Esophagus muscularis mucosa (tissue), 3 donors: ENCODE results near the gene ABCA2.

Experiments
- POLR2A ChIP-seq: fragments of 450-650 bp; IDR thresholded peaks from one replicate; pipeline ENCODE4 v1.6.1; 2017; ENCODE audit warnings: antibody characterized with exemption, moderate library complexity, mild to moderate bottlenecking, low read depth
- TF ChIP-seq, protein P1 (sequence below), 3 experiments: fragments of 200-600 bp in 2 of 3; fragments of 450-650 bp in 1 of 3; sonication (generic) in 2 of 3; IDR thresholded peaks; one replicate each; pipeline ENCODE4 v1.5.1; 2017 to 2019; ENCODE audit warnings: antibody characterized with exemption in 3 of 3, mild to moderate bottlenecking in 2 of 3, moderate library complexity in 1 of 3

DNA sequence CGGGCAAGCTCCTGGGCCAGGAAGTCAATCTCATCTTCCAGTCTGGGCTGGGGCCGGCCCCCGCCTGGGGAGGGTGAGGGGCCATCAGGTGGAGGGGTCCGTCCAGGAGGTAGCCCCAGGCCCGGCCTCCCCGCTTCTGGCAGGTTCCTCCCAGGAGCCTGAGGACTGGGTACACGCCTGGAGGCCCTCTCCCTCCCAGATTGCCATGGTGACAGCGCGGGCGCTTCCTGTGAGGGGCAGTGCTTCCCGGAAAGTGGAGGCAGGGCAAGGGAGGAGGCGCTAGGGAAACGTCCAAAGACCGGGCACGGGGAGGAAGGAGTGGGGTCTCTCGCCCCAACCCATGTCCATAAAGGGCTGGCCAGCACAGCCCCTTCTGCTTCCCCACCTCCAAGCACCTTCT lies 13.1 kb upstream of the ABCA2 start:
- TF ChIP-seq, protein P1, sequence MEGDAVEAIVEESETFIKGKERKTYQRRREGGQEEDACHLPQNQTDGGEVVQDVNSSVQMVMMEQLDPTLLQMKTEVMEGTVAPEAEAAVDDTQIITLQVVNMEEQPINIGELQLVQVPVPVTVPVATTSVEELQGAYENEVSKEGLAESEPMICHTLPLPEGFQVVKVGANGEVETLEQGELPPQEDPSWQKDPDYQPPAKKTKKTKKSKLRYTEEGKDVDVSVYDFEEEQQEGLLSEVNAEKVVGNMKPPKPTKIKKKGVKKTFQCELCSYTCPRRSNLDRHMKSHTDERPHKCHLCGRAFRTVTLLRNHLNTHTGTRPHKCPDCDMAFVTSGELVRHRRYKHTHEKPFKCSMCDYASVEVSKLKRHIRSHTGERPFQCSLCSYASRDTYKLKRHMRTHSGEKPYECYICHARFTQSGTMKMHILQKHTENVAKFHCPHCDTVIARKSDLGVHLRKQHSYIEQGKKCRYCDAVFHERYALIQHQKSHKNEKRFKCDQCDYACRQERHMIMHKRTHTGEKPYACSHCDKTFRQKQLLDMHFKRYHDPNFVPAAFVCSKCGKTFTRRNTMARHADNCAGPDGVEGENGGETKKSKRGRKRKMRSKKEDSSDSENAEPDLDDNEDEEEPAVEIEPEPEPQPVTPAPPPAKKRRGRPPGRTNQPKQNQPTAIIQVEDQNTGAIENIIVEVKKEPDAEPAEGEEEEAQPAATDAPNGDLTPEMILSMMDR (IDR thresholded peaks at IDR 0.05) = no peak
- no peak for TF ChIP-seq POLR2A
